Measurements from ENCODE around the gene OPCML.

The OPCML gene

DNA sequence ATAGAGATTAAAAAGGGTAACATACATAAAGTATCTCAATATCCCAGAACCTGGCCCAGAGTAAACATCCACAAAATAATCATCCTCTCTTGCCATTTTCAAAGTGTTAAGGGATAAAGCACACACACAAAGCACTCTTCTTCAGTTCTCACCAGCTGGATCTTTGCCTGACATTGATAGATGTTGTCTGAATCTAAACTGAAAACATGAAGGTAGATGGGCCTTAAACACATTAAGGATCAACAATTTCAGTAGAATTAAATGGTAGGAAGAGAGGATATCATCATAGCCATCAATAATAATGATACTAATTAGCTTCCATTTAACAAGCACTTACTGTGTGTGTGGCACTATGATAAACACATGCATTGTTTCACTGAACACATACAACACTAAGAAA lies 261.1 kb downstream of the OPCML start:
- DNase-seq = no peak

DNA sequence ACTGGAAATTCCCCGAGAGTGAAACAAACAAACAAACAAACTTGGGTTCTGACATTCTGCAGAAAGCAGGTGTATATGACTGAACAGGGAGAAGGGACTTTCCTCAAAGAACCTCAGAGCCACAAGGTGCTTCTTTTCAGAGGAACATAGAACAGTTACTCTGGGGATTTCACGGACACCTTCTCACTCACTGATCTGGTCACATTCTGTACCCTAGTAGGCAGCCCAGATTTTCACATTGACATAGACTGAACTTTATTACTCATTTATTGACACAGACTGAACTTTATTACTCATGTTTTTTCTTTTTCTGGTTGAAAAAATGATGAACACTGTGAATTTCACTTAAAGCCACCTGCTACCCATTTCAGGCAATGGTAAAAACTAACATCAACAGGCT lies 263.0 kb downstream of the OPCML start:
- no peak for DNase-seq

DNA sequence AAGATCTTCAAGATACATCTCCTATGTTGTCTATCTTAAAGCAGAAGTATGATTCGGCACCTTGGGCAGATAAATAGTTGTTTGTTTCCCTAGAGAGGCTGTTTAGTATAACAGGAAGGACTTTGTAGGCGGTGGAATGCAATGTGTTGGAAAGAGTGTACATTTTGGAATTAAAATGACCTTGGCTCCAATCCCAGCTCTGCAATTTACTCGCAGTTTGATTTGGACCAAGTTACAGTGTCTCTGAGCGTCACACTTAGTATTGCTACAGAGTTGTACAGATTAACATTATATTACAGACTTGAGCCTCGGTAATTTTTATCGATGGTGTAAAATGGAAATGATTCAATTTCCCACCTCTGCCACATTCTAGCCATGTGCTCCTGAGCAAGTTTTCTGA lies 265.3 kb downstream of the OPCML start:
- no peak for DNase-seq

DNA sequence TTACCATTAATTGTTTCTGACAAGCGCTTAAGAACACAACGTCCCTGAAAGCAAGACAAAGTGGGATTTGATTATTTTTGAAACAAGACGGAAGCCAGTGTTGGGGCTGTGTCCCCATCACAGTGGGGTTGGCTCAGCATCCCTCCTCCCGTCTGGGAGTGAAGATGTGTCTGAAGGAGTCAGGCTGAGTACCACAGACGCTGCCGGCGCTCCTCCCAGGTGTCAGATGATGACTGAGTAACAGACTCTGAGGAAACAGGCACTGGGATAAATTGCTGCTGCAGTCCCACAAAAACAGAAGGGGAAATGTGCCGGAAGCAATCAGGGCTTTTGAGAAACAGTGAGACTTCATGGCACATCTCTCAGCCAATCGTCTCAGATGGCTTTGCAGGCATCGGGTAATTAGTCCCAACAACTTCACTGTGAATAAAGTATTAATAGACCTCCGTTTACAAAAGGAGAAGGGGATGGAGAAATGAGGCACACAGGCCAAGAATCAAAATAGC lies 266.7 kb downstream of the OPCML start:
- no peak for DNase-seq

DNA sequence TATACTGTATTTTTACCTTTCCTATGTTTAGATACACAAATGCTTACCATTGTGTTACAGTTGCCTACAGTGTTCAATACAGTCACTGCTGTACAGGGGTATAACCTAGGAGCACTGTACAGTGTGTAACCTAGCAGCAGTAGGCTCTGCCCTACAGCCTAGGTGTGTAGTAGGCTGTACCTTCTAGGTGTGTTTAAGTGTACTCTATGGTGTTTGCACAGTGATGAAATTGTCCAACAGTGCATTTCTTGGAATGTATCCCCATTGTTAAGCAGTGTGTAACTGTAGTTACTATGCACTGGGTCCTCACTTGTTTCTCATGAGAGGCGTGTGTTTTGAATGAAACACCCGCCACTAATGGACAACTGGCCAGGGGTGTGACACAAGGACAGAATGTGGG lies 269.0 kb downstream of the OPCML start:
- DNase-seq = no peak

DNA sequence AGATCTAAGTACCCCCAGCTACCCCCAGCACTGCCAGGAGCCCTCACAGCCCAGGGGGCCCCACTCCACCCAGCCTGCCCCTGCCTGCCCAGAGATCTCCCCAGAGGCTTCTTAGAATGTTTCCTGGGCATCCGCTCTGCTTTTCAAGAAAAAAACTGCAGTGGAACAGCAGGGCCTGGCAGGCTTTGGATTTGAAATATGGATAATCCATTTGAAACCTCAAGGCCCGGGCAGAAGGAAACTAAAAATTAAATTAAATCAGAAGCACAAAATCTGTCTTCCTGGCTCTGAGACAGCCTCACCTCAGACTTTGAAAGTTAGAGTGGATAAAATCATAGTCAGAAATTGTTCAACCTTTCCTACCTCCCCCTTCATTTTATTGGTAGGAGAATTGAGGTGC lies 273.6 kb downstream of the OPCML start:
- no peak for DNase-seq

DNA sequence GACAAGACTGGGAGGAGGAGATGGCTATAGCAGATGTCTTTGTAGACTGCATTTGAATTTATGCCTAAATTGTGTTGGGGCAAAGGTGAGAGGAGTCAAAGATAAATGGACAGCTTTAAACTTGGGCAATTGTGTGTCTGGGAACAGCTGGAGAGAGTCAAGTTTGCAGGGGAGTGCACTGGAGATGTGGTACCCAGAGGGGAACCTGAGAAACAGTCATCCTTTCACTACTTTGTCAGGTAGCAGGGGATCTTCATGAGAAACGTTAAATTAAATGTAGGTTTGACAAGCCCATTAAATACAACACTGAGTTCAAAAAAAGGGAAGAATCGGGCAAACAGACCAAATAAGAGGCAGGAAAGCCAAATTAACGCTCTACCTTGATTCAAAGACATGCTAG lies 277.7 kb downstream of the OPCML start:
- no peak for DNase-seq

DNA sequence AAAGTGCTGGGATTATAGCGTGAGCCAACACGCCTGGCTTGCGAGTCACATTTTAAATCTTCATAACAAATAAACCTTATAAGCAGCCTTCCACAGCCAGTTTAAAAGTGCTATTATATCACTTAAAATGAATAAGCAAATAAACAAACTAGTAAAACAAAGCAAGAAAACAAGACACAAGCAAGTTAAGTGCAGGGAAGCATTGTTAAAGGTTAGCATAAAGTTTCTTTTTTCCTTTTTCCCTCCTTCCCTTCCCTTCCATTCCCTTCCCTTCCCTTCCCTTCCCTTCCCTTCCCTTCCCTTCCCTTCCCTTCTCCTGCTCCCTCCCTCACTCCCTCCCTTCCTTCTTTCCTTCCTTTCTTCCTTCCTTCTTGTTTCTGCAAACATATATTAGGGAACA lies 278.7 kb downstream of the OPCML start:
- DNase-seq = no peak

DNA sequence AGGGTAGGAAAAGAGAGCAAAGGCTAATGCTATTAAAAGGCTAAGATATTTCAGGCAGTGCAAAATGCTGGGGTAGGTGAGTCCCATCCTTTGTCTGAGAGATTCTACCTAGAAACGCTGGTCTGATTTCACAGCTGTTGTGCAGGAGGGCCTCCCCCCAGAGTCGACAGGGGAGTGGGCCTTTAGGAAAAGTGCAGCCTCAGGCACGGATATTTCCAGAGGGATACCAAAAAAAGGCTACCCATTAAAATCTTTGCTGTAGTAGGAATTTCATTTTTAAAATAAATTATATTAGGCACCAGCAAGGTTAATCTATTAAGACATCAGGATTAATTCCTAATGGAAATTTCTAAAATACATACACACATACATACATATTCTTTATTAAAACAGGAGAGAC lies 280.5 kb downstream of the OPCML start:
- DNase-seq = no peak

DNA sequence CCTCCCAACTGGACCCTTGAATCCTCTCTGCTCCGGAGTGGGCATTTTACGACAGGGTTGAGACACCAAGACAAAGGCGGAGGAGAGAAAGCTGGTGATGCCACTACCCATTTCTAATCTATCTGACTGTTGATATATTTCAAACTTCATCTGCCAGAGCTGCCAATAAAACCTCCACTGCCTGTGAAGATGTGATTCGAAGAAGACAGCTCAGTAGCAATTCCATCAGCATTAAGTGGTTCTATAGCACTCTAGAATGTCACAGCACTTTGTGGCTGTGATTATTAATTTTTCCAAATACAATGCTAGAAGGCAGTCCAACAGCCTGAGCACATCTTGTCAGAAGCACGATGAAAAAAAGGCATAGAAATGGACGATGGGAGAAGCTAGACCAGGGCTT lies 282.8 kb downstream of the OPCML start:
- DNase-seq = no peak

DNA sequence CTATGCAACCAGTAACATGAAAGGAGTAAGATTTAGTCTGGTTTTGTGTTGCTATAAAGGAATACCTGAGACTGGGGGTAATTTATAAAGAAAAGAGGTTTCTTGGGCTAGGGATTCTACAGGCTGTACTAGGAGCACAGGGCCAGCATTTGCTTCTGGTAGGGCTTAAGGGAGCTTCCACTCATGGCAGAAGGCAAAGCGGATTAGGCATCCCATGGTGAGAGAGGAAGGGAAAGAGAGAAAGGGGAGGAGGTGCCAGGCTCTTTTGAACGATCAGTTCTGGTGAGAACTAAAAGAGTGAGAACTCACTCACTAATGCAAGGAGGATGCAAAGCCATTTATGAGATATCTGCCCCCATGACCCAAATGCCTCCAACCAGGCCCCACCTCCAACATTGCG lies 283.2 kb downstream of the OPCML start:
- DNase-seq = no peak

DNA sequence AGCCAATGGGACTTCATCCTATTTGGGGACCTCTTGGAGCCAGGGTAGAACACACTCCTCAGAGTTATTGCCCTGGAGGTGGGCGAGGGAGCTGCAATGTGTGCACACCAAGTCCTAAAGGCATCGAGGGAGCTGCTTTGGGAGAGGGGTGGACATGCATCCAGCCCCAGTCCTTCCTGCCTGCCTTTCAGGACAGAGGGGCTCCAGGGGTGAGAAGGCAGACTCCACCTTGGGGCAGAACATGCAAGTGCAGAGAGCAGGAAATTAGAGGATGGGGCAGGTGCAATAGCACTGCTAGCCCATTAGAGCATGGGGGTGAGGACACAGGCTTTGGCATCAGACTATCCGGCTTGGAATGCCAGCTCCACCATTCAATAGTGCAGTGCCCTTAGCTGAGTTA lies 288.5 kb downstream of the OPCML start:
- DNase-seq = no peak

DNA sequence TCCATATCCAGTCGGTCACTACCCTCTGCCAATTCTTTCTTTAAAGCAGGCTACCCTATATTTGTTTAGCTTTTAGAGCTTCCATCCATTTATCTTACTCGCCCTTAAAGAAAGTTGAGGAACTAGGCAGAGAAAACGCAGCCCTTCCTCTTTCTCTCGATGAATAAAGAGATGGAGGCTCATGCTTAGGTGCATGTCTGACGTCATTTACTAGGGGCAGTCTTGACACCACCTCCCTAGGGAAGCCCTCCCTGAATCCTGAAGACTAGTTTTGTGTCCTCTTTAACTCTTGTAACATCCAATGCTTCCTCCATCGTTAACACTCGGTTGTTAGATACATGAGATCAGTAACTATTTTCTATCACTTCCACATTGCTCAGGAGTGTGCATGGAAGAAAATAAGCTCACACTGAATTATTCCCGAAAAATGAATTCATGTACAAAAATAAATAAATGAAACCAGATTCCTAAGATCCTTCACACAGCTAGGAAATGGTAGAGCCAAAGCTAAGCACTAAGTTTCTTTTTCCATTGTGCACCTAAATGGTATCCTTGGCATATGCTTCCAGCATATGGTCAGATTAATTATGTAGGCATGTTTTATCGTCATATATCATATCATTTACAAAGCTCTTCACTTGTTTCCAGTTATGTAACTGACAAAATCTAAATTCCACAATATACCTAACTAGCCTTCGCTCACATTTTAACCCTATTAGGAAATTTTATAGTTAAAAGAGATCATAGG lies 291.2 kb downstream of the OPCML start:
- DNase-seq = no peak

DNA sequence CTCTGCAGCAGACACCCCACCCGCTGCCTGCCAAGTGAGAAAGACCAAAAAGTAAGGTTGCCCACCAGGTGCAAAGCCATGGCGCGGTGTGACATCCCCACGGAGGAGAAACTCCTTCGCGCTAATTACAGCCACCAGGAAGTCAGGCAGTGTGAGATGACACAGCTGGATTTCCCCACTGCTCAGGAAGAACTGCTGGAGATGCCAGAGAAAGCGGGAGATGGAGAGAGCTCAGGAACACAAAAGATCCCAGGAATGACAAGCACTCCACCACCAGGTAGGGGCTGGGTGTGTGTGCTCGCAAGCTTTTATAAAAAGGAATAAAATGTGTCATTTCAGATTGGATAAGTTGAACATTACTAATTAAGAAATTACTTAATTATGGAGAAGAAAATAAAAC lies 292.7 kb downstream of the OPCML start:
- DNase-seq = no peak

DNA sequence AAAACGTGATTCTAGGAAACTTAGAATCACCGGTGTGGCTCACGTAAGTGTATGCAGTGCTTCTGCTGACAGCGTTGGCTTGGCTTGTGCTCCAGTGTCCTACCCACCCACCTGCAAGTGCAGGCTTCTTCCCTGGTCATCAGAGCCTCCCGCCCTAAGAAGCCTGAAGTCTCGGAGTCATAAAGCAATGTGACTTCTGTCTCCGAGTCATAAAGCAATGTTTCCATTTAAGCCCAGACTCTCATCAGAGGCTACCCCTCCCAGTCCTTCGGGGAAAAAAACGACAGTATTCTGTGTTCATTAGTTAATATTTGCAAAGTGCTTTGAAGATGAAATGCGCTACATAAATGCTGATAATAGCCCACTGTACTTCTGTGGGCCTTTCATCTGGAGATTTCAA lies 293.8 kb downstream of the OPCML start:
- DNase-seq = no peak

DNA sequence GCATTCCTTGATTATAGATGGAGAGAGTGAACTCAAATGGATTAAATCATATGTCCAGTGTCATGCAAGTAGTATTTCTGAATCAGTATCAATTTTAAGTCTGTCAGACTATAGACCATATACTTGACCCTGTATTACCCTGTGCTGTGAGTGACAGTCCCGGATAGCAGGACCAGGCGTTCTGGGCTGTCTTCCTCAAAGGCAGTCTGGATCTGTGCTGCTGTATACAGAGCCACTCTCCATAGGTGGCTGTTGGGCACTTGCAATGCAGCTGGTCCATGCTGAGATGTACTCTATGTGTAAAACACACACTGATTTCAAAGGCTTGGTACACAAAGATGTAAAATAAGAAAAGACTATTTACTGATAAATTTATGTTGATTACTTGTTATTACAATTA lies 294.3 kb downstream of the OPCML start:
- no peak for DNase-seq

DNA sequence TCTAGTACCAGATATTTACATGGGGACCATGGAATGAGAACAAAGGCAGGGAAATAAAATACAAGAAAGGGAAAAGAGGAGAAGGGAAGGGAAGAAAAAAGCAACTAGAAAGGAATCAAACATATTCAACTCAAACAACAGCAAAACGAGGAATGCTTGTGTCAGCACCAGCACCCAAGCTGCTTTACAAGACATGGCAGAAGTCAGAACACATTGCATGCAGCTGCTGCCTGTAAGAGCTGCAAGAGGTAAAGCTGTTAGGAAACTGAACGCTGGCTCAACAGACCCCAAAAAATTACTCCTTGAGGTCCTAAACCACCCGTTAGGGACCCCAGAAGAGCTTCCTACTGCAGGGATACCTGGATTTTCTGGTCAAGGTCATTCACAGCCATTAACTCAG lies 296.9 kb downstream of the OPCML start:
- DNase-seq = no peak

DNA sequence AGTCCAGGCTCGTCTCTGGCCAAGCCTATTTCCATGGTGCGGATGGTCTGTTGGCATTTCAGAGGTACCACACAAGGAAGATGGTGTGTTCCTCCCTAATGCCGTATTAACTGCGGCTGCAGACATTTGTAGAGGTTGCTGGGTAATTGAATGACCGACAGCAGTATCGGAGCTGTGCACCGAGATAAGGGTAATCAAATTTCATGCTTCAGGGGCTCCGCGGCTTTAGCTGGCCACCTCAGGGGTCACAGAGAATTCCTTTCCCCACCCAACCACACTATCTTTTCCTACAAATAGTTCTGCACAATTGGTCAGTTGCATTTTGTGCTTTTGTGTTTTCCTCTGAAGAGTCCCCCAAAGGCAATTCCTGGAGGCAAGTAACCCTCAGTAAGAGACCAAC lies 297.4 kb downstream of the OPCML start:
- no peak for DNase-seq

DNA sequence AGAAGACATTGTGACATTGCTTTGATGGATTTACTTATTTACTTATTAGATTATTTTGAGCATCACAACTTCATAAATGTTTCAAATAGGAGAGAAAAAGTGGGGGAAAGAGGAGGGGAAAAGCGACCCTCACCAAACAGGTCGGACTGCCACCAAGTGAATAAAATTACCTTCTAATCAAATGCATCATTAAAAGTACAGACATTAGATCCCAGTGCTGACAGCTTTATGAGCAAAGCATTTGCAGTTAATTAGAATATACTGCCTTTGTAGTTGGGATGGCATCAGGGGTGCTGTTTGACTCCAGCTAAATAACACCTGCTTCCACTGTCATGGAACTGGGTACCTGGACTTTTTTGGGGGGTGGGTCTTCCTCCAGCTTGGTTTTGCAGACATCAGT lies 299.6 kb downstream of the OPCML start:
- no peak for DNase-seq

DNA sequence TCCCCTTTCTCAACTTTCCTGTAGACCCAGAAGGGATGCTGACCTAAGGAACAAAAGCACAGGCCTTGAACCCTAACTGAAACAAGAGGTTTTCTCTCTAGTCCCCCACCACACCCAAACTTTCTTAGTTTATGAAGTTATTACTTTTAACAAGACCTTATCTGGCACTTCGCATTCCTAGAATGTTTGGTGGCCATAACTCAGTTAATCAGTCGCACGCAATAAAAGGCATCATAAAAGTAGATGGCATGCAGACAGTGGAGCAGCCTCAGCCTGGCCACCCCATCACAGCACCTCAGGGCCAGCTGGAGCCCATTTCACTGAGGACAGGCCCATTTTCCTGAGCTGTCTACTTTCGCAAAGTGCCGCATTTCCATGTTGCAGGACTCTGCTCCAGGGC lies 301.9 kb downstream of the OPCML start:
- DNase-seq = no peak

DNA sequence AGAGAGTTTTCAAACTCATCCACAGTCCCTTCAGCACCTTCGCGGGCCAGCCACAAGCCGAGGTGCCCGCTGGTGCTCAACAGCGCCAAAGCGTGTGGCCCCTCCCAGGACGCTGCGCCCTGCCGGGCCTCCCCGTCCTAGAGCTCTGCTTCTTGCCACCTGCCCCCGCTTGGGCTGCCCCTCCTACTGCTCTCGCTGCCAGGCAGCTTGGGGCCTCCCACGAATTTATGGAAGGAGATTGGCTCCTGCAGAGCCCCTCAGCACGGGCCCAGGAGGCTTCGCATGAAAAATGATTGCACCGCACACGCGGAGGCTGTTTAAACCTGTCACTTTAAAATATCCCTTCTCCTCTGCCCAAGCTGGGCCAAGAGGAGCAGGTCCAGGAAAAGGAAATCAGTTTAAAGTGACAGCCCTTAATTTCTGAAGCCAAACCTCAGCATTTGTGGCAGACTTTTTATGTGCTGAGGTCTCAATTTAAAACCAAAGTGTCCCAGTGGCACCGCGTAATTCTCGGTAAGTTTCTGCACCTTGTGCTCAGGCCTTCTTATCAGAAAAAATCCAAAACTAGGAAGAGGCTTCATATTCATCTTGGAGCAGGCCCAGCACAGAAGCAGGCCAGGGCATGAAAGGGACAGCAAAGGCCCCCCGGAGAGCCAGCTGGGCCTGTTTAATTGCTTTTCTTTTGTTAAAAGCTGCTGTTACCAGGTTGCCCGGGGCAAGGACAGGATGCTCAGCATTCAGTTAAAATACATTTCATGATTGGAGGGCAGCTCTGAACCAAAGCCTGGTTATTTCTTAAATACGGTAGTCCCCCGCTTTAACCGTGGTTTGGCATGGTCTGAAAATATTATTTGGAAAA lies 303.6 kb downstream of the OPCML start:
- DNase-seq = no peak

DNA sequence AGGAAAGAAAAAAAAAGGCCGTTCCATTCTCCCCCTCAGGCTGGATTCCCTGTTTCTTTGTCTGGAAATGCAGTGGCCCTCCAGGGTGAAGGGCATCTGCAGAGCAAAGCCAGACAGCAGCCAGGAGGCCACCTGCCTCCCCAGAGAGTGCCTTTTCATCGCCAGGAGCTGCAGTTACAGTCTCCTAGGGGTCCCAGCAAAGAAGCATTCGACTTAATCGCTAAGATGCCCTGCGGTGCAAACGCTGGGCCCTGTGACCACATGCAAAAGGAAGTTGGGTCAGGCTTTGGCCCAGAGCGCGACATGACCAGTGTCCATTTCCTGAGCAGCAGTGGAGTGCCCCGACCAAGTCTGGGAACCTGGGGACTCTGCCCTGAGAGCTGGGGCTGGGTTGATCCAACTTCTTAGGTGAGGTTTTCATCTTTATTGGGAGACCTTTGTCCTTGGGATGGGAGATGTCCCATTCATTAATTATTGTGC lies 304.6 kb downstream of the OPCML start:
- no peak for DNase-seq

DNA sequence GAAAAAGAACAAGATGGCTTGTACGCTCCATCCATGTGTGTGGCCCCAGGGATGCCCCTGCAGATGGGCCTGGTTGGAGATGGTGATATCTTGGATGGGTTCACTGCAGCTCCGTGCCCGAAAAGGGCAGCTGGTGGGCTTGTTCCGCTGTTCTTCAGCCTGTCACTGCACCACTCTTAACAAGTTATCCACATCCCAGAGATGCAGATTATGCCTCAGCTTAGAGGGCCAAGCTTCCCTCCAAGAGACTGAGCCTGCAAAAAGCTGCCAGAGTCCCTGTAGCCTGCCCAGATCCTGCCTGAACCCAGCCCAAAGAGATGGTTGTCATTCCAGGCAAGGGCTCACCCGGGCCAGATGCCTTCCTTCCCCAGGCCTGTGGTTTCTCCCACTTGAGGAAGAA lies 308.0 kb downstream of the OPCML start:
- DNase-seq = no peak

Measured in NCI-H446 (cell line).